Hepatocyte (in vitro differentiated cells): Measurements from ENCODE around the gene MCF2L. TPM values are rescaled to one million over a fixed set of nuclear protein-coding genes. Genes with fewer than 3 reads are reported as not detected.

ENCODE experiments used
- DNase-seq: peaks from one replicate; pipeline ENCODE4 v3.0.0-alpha.2; 2016; ENCODE audit warnings: low spot score
- H2AFZ ChIP-seq: fragments of 200-600 bp; sonication (generic); 2 replicates; pipeline ENCODE4 v1.6.0; 2016; ENCODE audit warnings: antibody characterized with exemption, mild to moderate bottlenecking
- H3K27ac ChIP-seq: fragments of 200-600 bp; sonication (generic); 2 replicates; pipeline ENCODE4 v1.5.1; 2016; ENCODE audit warnings: mild to moderate bottlenecking
- H3K27me3 ChIP-seq: fragments of 200-600 bp; sonication (generic); 2 replicates; pipeline ENCODE4 v1.6.1; 2016
- H3K36me3 ChIP-seq: fragments of 200-600 bp; sonication (generic); replicated peaks from 2 replicates; pipeline ENCODE4 v1.5.1; 2016; ENCODE audit warnings: low read depth; ENCODE audit not compliant: insufficient read depth
- H3K4me1 ChIP-seq: fragments of 200-600 bp; sonication (generic); 2 replicates; pipeline ENCODE4 v1.5.1; 2016; ENCODE audit warnings: mild to moderate bottlenecking, moderate library complexity; ENCODE audit not compliant: insufficient read depth
- H3K4me2 ChIP-seq: fragments of 200-600 bp; sonication (generic); 2 replicates; pipeline ENCODE4 v1.6.0; 2016
- H3K4me3 ChIP-seq: fragments of 200-600 bp; sonication (generic); 2 replicates; pipeline ENCODE4 v1.5.1; 2016; ENCODE audit warnings: mild to moderate bottlenecking
- H3K79me2 ChIP-seq: fragments of 200-600 bp; sonication (generic); 2 replicates; pipeline ENCODE4 v1.6.0; 2017; ENCODE audit warnings: mild to moderate bottlenecking
- H3K9me2 ChIP-seq: fragments of 200-600 bp; sonication (generic); replicated peaks from 2 replicates; pipeline ENCODE4 v1.6.0; 2017; ENCODE audit warnings: mild to moderate bottlenecking; ENCODE audit not compliant: insufficient read depth
- H3K9me3 ChIP-seq: fragments of 200-600 bp; sonication (generic); 2 replicates; pipeline ENCODE4 v1.5.1; 2016; ENCODE audit warnings: low read depth, mild to moderate bottlenecking
- H4K20me1 ChIP-seq: fragments of 200-600 bp; sonication (generic); 2 replicates; pipeline ENCODE4 v1.6.0; 2016; ENCODE audit warnings: mild to moderate bottlenecking; ENCODE audit not compliant: insufficient read depth, poor library complexity, severe bottlenecking
- EZH2 ChIP-seq: fragments of 200-600 bp; sonication (generic); IDR thresholded peaks from 2 replicates; pipeline ENCODE4 v1.6.1; 2016; ENCODE audit warnings: antibody characterized with exemption, mild to moderate bottlenecking, borderline replicate concordance
- EZH2phosphoT487 ChIP-seq: fragments of 200-600 bp; sonication (generic); IDR thresholded peaks from one replicate; pipeline ENCODE4 v1.6.1; 2018; ENCODE audit warnings: antibody characterized with exemption, mild to moderate bottlenecking, low read depth, moderate library complexity; ENCODE audit not compliant: unreplicated experiment, severe bottlenecking
- WGBS: methylation state at CpG from one replicate; pipeline ENCODE4 v1.1.6; 2016; ENCODE audit warnings: low lambda C conversion rate; ENCODE audit errors: missing lambda C conversion rate; 5-methylcytosine and 5-hydroxymethylcytosine counted together
- polyA plus RNA-seq: library from polyadenylated mRNA; unstranded; fragments of >200 nt; fragmentation: Nextera tagmentation; extraction: Ambion mirVana; gene quantifications from 2 replicates; pipeline ENCODE4 v1.2.1, GENCODE V29; 2016
- total RNA-seq: library from RNA; depleted of rRNA; stranded (reverse); fragments of >200 nt; gene quantifications from 2 replicates; pipeline ENCODE4 v1.2.3, GENCODE V29; 2014
- TF ChIP-seq, protein P1 (sequence below): fragments of 200-600 bp; sonication (generic); IDR thresholded peaks from 2 replicates; pipeline ENCODE4 v1.5.1; 2016; ENCODE audit warnings: antibody characterized with exemption, mild to moderate bottlenecking; ENCODE audit not compliant: poor library complexity

MCF2L gene
- total and polyA plus RNA-seq, 2 experiments from 2014 or later: 11.1 to 22.4 TPM

DNA sequence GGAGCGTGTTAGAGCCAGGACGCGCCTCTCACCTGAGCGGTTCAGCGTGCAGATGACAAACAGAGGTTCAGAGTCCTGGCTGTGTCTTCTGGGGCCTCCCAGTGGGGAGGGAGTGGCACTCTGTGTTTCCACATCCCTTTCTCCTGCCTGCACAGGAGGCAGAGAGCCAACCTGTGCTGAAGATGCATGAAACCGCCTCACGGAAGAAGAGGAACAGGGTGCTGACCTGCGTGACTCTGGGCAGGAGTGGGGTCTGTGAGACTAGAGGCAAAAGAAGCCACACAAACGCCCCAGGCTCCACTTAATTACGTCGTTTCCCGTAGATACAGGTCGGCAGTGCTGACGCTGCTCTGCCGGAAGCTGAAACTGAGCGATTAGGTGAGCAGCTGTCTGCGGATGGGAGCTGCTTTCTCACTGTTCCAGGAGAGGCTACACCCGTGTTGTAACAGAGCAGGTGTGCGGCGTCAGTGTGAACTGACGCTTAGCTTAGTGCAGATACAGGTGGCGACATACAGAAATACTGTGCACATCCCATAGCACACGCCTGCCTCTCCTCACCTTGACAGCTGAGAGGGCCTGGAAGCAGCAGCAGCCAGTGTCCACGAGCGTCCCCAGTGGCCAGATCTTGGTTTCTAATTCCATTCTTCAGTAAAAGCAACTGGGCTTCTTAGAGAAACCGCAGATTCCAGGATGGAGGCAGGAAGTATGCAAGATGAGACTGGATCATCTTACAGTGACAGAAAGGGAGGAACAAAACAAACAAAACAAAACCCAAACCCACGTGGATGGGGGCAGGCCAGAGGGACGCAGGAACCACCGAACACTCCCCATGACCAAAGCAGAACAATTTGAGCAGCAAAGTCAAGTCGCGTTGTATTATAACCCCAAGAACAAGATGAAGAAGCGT, 37.7 kb upstream of the MCF2L start:
- H3K27ac ChIP-seq: peak overlapping the region; percentile 72
- no peaks in the 10 kb centered on the region for H3K9me3 ChIP-seq
- no peaks in the 10 kb centered on the region for H4K20me1 ChIP-seq
- peak; percentile 81 for DNase-seq
- H3K79me2 ChIP-seq: no peaks in the 10 kb centered on the region
- no peak overlapping the region for H3K4me3 ChIP-seq
- peaks cover 20% of the 10 kb centered on the region for H3K4me1 ChIP-seq
- no peaks in the 10 kb centered on the region for H3K9me2 ChIP-seq
- H2AFZ ChIP-seq: no peak overlapping the region
- no peaks in the 10 kb centered on the region for H3K27me3 ChIP-seq
- TF ChIP-seq EZH2: no peak
- TF ChIP-seq, protein P1, sequence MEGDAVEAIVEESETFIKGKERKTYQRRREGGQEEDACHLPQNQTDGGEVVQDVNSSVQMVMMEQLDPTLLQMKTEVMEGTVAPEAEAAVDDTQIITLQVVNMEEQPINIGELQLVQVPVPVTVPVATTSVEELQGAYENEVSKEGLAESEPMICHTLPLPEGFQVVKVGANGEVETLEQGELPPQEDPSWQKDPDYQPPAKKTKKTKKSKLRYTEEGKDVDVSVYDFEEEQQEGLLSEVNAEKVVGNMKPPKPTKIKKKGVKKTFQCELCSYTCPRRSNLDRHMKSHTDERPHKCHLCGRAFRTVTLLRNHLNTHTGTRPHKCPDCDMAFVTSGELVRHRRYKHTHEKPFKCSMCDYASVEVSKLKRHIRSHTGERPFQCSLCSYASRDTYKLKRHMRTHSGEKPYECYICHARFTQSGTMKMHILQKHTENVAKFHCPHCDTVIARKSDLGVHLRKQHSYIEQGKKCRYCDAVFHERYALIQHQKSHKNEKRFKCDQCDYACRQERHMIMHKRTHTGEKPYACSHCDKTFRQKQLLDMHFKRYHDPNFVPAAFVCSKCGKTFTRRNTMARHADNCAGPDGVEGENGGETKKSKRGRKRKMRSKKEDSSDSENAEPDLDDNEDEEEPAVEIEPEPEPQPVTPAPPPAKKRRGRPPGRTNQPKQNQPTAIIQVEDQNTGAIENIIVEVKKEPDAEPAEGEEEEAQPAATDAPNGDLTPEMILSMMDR: peak; percentile 65
- WGBS: 56% methylated on average over 32 of the region's 32 CpGs
- no peaks in the 10 kb centered on the region for H3K36me3 ChIP-seq
- peak overlapping the region; percentile 62 for H3K4me2 ChIP-seq

DNA sequence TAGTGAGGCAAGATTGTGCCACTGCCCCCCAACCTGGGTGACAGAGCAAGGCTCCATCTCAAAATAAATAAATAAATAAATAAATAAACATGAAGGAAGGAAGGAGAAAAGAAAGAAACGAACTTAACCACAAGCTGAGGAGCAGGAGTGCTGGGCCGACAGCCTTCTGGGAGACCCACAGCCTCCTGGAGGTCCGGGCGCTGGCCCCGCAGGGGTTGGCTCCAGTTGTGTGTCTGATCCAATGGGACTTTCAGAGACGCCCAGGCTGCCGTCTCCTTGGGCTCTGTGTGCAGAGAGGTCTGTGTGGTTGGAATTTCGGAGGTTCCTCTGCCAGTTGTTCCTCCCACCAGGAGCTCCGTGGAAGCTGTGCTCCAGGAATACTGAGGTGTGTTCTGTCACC, 36.0 kb upstream of the MCF2L start:
- Histone ChIP-seq H3K9me3 (no peaks in the 10 kb centered on the region), H2AFZ (no peak overlapping the region), H3K4me2 (no peak overlapping the region), H3K27me3 (no peaks in the 10 kb centered on the region), H3K79me2 (no peaks in the 10 kb centered on the region), H4K20me1 (no peaks in the 10 kb centered on the region), H3K27ac (no peak overlapping the region), H3K36me3 (no peaks in the 10 kb centered on the region), H3K4me3 (no peak overlapping the region), H3K9me2 (no peaks in the 10 kb centered on the region), H3K4me1 (peaks cover 20% of the 10 kb centered on the region)
- WGBS: 96% methylated on average over 9 of the region's 9 CpGs
- DNase-seq: no peak
- TF ChIP-seq EZH2 (no peak), EZH2phosphoT487 (no peak)
- TF ChIP-seq, protein P1: no peak

- Histone ChIP-seq H3K27me3 (no peaks in the 10 kb centered on the region), H3K4me2 (no peak overlapping the region), H3K27ac (no peak overlapping the region), H2AFZ (no peak overlapping the region), H3K9me2 (no peaks in the 10 kb centered on the region), H3K36me3 (no peaks in the 10 kb centered on the region), H3K9me3 (no peaks in the 10 kb centered on the region), H3K79me2 (no peaks in the 10 kb centered on the region), H3K4me1 (peaks cover 13% of the 10 kb centered on the region), H3K4me3 (no peak overlapping the region), H4K20me1 (no peaks in the 10 kb centered on the region)
- TF ChIP-seq, protein P1: no peak
- TF ChIP-seq EZH2 (no peak), EZH2phosphoT487 (no peak)
- DNase-seq: no peak
- WGBS: 95% methylated on average over 7 of the region's 7 CpGs
These were observed 35.4 kb upstream of the MCF2L start for GRCh38 chr13:112933649-112934048.
